B cell (primary cell): ENCODE data around the gene EFCAB14. TPM values are rescaled to one million over a fixed set of nuclear protein-coding genes. Genes with fewer than 3 reads are reported as not detected.

Experiments
- ATAC-seq: fragments of 200-7000 bp; cut with Tn5 transposase; one replicate; pipeline ENCODE4 v1.10.0; 2021; ENCODE audit warnings: low read depth, mild to moderate bottlenecking, moderate number of reproducible peaks, moderate library complexity
- CTCF ChIA-PET: fragments of 350-600 bp; sonication (Branson Sonifier 250); formaldehyde crosslinking; loops from one replicate; lab custom pipeline; 2021; ENCODE audit warnings: antibody characterized with exemption, inconsistent platforms; lab: Charles Lee
- POLR2A ChIA-PET: fragments of 350-600 bp; sonication (Branson Sonifier 250); formaldehyde crosslinking; loops from one replicate; lab custom pipeline; 2021; ENCODE audit warnings: antibody characterized with exemption; lab: Charles Lee
- DNase-seq: peaks from one replicate; pipeline ENCODE4 v3.0.0; 2013
- H2AFZ ChIP-seq: 2 replicates; pipeline ENCODE4 v1.6.1; 2012; ENCODE audit warnings: mild to moderate bottlenecking, low read depth, low read length; ENCODE audit not compliant: insufficient read depth, poor library complexity, severe bottlenecking
- H3K27ac ChIP-seq, 2 donors: 1 replicate in 1 of 2; 2 replicates in 1 of 2; pipeline ENCODE4 v1.5.1; 2012 to 2013; ENCODE audit warnings: low read length in 2 of 2, mild to moderate bottlenecking in 2 of 2, moderate library complexity in 1 of 2
- H3K27me3 ChIP-seq, 4 experiments: fragments of 200-600 bp in 1 of 4; sonication (generic) in 1 of 4; replicated peaks in 1 of 4; 1 replicate in 2 of 4; 2 replicates in 2 of 4; pipeline versions ENCODE4 v1.6.1 to v1.7.0; 2013 to 2016; ENCODE audit warnings: low read length in 3 of 4, mild to moderate bottlenecking in 2 of 4, mixed read lengths in 1 of 4, moderate library complexity in 1 of 4; ENCODE audit not compliant: insufficient read depth in 4 of 4, control insufficient read depth in 3 of 4; ENCODE audit errors: control extremely low read depth in 1 of 4
- H3K36me3 ChIP-seq, 2 experiments: replicated peaks in 1 of 2; 1 replicate in 1 of 2; 2 replicates in 1 of 2; pipeline versions ENCODE4 v1.6.1 to v1.7.1; 2013; ENCODE audit warnings: low read length in 1 of 2; ENCODE audit not compliant: insufficient read depth in 2 of 2, control insufficient read depth in 1 of 2; ENCODE audit errors: control extremely low read depth in 1 of 2, extremely low read depth in 1 of 2
- H3K4me1 ChIP-seq, 2 donors: fragments of 200-600 bp in 1 of 2; sonication (generic) in 1 of 2; 1 replicate in 1 of 2; 2 replicates in 1 of 2; pipeline versions ENCODE4 v1.5.1 to v1.6.1; 2013 to 2017; ENCODE audit warnings: low read length in 2 of 2; ENCODE audit not compliant: control insufficient read depth in 2 of 2, insufficient read depth in 2 of 2
- H3K4me2 ChIP-seq: replicated peaks from 2 replicates; pipeline ENCODE3; 2012; ENCODE audit warnings: mild to moderate bottlenecking, low read depth, low read length; ENCODE audit not compliant: poor library complexity, severe bottlenecking
- H3K4me3 ChIP-seq, 5 experiments: fragments of 200-600 bp in 1 of 5; sonication (generic) in 1 of 5; 1 replicate in 3 of 5; 2 replicates in 2 of 5; pipeline versions ENCODE4 v1.5.1 to v1.7.0; 2011 to 2016; ENCODE audit warnings: low read length in 4 of 5, mild to moderate bottlenecking in 4 of 5, low read depth in 2 of 5, control low read depth in 1 of 5, moderate library complexity in 1 of 5; ENCODE audit not compliant: insufficient read depth in 1 of 5; ENCODE audit errors: control extremely low read depth in 1 of 5, extremely low read depth in 1 of 5
- H3K79me2 ChIP-seq: fragments of 200-600 bp; sonication (generic); one replicate; pipeline ENCODE4 v1.6.0; 2016; ENCODE audit warnings: low read length; ENCODE audit not compliant: control insufficient read depth, insufficient read depth
- H3K9ac ChIP-seq: fragments of 200-600 bp; sonication (generic); 2 replicates; pipeline ENCODE4 v1.6.1; 2017; ENCODE audit warnings: mild to moderate bottlenecking, low read length, moderate library complexity
- H3K9me3 ChIP-seq, 3 donors: one replicate each; pipeline versions ENCODE4 v1.6.1 to v1.7.1; 2013; ENCODE audit warnings: low read length in 2 of 3; ENCODE audit not compliant: control insufficient read depth in 2 of 3, insufficient read depth in 1 of 3; ENCODE audit errors: control extremely low read depth in 1 of 3
- H4K20me1 ChIP-seq: 2 replicates; pipeline ENCODE4 v1.6.0; 2012; ENCODE audit warnings: mild to moderate bottlenecking, low read length; ENCODE audit not compliant: insufficient read depth, control insufficient read depth, poor library complexity, severe bottlenecking
- H3K27ac Mint-ChIP-seq: one replicate; pipeline ENCODE4 v1.8.0; 2021; ENCODE audit warnings: mixed read lengths
- H3K27me3 Mint-ChIP-seq: one replicate; pipeline ENCODE4 v1.8.0; 2021; ENCODE audit warnings: mixed read lengths
- H3K4me1 Mint-ChIP-seq: one replicate; pipeline ENCODE4 v1.8.0; 2021; ENCODE audit warnings: mixed read lengths
- H3K4me3 Mint-ChIP-seq: one replicate; pipeline ENCODE4 v1.8.0; 2021; ENCODE audit warnings: mixed read lengths
- H3K9me3 Mint-ChIP-seq: one replicate; pipeline ENCODE4 v1.8.0; 2022; ENCODE audit warnings: mixed read lengths; ENCODE audit not compliant: insufficient read depth
- EZH2 ChIP-seq: IDR thresholded peaks from 2 replicates; pipeline ENCODE4 v1.6.1; 2012; ENCODE audit warnings: borderline replicate concordance, low read depth, mild to moderate bottlenecking, moderate library complexity, low read length; ENCODE audit not compliant: insufficient read depth, poor library complexity, severe bottlenecking
- WGBS: methylation state at CpG from one replicate; pipeline ENCODE4 v1.1.5; 2013; ENCODE audit warnings: missing lambda C conversion rate; ENCODE audit not compliant: insufficient coverage; 5-methylcytosine and 5-hydroxymethylcytosine counted together
- intact Hi-C: fragments of 100-400 bp; cut with micrococcal nuclease; formaldehyde crosslinking; loops from one replicate; pipeline ENCODE4 v1.10.0; 2022
- polyA plus RNA-seq: library from polyadenylated mRNA; depleted of rRNA; stranded (reverse); fragments of >200 nt; gene quantifications from 2 replicates; pipeline ENCODE4 v1.2.3, GENCODE V29; 2012
- total RNA-seq, 2 donors: library from RNA; stranded (reverse); fragments of 120-200 nt in 1 of 2; gene quantifications; 1 replicate in 1 of 2; 2 replicates in 1 of 2; pipeline versions ENCODE4 v1.2.3 to v1.2.4, GENCODE V29; 2013 to 2022
- TF ChIP-seq, protein P1 (sequence below): fragments of 200-600 bp; IDR thresholded peaks from one replicate; pipeline ENCODE4 v1.8.0; 2022; ENCODE audit warnings: antibody characterized with exemption, mild to moderate bottlenecking

EFCAB14 gene
- total and polyA plus RNA-seq, 2 donors (not counting 1 experiment from before 2014, with no cell fraction given) = 22.8 to 98.8 TPM

- H3K4me3 ChIP-seq = no peak overlapping the region
- peaks cover 5 to 9% of the 10 kb centered on the region in 2 donors for H3K4me1 ChIP-seq
- no peaks in the 10 kb centered on the region for H3K79me2 ChIP-seq
- H3K9me3 Mint-ChIP-seq = no peaks in the 10 kb centered on the region
- CTCF ChIA-PET = interaction anchor here (1.2 to 4.8 kb wide), 3 partner anchors 26 to 144 kb away, joined by 3 to 24 read pairs (median 7); no protein-coding TSS in a partner anchor
- ATAC-seq (no peak), DNase-seq (no peak)
- no CpG with 5 or more reads among the region's 1 CpG for WGBS
- POLR2A ChIA-PET = no interaction called here
- peaks cover 14 to 41% of the 10 kb centered on the region in 2 experiments for H3K36me3 ChIP-seq
- H3K4me2 ChIP-seq = no peak overlapping the region
- H3K27ac ChIP-seq = peak overlapping the region in 1 of 2 donors; percentile 61
- H3K9me3 ChIP-seq = no peaks in the 10 kb centered on the region
- H2AFZ ChIP-seq = no peak overlapping the region
- H3K4me1 Mint-ChIP-seq = peaks cover 13% of the 10 kb centered on the region
- H3K27me3 ChIP-seq = no peaks in the 10 kb centered on the region
- no peaks in the 10 kb centered on the region for H3K27me3 Mint-ChIP-seq
- TF ChIP-seq, protein P1, sequence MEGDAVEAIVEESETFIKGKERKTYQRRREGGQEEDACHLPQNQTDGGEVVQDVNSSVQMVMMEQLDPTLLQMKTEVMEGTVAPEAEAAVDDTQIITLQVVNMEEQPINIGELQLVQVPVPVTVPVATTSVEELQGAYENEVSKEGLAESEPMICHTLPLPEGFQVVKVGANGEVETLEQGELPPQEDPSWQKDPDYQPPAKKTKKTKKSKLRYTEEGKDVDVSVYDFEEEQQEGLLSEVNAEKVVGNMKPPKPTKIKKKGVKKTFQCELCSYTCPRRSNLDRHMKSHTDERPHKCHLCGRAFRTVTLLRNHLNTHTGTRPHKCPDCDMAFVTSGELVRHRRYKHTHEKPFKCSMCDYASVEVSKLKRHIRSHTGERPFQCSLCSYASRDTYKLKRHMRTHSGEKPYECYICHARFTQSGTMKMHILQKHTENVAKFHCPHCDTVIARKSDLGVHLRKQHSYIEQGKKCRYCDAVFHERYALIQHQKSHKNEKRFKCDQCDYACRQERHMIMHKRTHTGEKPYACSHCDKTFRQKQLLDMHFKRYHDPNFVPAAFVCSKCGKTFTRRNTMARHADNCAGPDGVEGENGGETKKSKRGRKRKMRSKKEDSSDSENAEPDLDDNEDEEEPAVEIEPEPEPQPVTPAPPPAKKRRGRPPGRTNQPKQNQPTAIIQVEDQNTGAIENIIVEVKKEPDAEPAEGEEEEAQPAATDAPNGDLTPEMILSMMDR = no peak
- no peak for TF ChIP-seq EZH2
- intact Hi-C loops = loop anchor here (5.0 kb wide), 1 partner anchor 74 kb away; the partner anchor contains the start of gene MKNK1
- H4K20me1 ChIP-seq = no peaks in the 10 kb centered on the region
- H3K4me3 Mint-ChIP-seq = no peak overlapping the region
- no peak overlapping the region for H3K27ac Mint-ChIP-seq
- H3K9ac ChIP-seq = no peak overlapping the region
Observed at GRCh38 chr1:46676531-46676930, 42.4 kb downstream of the EFCAB14 start.

GRCh38 chr1:46675549-46676314 lies 43.2 kb downstream of the EFCAB14 start:
- Mint-ChIP-seq H3K4me1 (peaks cover 13% of the 10 kb centered on the region), H3K9me3 (no peaks in the 10 kb centered on the region), H3K27me3 (no peaks in the 10 kb centered on the region), H3K4me3 (no peak overlapping the region), H3K27ac (peak overlapping the region; percentile 78)
- intact Hi-C loops = loop anchor here (5.0 kb wide), 1 partner anchor 73 kb away; the partner anchor contains the start of gene MKNK1
- no peaks in the 10 kb centered on the region for H3K9me3 ChIP-seq
- peaks cover 5 to 9% of the 10 kb centered on the region in 2 donors for H3K4me1 ChIP-seq
- H3K4me2 ChIP-seq = peak overlapping the region; percentile 16
- DNase-seq = no peak
- no peak overlapping the region for H3K4me3 ChIP-seq
- H4K20me1 ChIP-seq = no peaks in the 10 kb centered on the region
- H3K9ac ChIP-seq = peak overlapping the region; percentile 4
- ChIA-PET CTCF (interaction anchor here (4.8 kb wide), 1 partner anchor 50 kb away, joined by 24 read pairs; no protein-coding TSS in a partner anchor), POLR2A (no interaction called here)
- no CpG with 5 or more reads among the region's 1 CpG for WGBS
- H2AFZ ChIP-seq = no peak overlapping the region
- no peak for ATAC-seq
- no peaks in the 10 kb centered on the region for H3K27me3 ChIP-seq
- TF ChIP-seq, protein P1 = no peak
- no peak for TF ChIP-seq EZH2
- peaks cover 12 to 37% of the 10 kb centered on the region in 2 experiments for H3K36me3 ChIP-seq
- H3K27ac ChIP-seq = peak overlapping the region; percentile 41 to 61
- H3K79me2 ChIP-seq = no peaks in the 10 kb centered on the region
